HG03045 (cell line): ENCODE data around the gene TEDC2.
"Not testable (repeated sequence)": the region's sequence is repeated elsewhere in the genome, so short reads cannot be mapped to it uniquely, and the experiment has no call there.

Experiments used
- ATAC-seq: cut with Tn5 transposase; IDR thresholded peaks from one replicate; pipeline ENCODE4 v1.9.1; 2021; ENCODE audit warnings: mild to moderate bottlenecking, moderate library complexity; ENCODE audit not compliant: unreplicated experiment

Gene TEDC2

DNA sequence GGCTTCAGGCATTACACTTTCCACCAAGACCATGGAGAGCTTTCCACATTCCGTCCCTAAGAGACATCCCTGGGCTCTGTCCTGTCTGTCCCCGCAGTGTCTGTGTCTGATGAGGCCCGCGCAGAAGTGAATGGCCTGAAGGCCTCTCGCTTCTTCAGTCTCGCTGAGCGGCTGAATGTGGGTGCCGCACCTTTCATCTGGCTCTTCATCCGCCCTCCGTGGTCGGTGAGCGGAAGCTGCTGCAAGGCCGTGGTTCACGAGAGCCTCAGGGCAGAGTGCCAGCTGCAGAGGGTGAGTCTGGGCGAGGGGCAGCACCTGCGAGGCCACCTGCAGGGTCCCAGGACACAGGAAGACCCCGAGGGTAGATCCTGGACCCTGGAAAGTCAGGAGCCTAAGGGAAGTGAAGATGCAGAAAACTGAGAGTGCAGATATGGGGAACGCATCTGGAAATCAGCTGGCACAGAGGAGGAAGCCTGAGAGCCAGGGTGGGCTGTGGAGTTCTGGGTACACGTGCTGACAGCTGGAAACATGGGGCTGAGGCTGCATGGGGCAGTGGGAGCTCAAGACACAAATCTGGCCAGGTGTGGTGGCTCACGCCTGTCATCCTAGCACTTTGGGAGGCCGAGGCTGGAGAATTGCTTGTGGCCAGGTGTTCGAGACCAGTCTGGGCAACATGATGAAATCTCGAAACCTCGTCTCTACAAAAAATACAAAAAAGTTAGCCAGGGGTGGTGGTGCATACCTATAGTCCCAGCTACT, 22.7 kb upstream of the TEDC2 start:
- no peak for ATAC-seq

DNA sequence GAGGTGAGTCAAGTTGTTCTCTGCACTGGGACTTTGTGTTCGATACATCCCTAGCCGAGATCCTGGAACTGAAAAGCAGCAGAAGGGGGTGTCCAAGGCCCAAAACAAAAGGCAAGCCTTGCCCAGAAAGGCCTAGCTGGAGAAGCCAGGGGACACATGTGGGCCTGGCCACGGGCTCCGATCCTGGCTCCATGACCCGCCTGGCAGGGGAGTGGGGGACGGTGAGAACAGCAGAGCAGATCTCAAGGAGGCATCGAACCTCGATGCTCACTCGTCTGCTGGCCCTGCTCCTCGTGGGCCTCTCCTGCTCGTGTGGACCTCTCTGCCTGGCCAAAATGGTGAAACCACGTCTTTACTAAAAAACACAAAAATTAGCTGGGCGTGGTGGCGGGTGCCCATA, 21.8 kb upstream of the TEDC2 start:
- ATAC-seq = no peak

DNA sequence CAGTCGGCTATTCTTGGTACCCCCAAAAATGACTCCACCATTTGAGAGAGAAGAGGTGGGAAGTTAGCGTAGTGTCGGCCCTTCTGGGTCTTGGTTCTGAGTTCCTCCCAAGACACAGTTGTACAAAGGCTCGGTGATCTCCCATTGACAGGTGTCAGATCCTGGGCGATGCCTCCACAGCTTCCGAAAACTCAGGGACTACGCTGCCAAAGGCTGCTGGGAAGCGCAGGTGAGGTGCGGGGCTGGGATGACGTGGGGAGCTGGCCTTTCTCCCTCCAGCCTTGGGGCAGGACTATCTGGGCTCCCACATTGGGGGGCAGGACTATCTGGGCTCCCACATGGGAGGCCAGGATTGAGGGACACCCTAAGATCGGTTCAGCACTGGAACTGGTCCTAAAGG, 20.3 kb upstream of the TEDC2 start:
- ATAC-seq = no peak

DNA sequence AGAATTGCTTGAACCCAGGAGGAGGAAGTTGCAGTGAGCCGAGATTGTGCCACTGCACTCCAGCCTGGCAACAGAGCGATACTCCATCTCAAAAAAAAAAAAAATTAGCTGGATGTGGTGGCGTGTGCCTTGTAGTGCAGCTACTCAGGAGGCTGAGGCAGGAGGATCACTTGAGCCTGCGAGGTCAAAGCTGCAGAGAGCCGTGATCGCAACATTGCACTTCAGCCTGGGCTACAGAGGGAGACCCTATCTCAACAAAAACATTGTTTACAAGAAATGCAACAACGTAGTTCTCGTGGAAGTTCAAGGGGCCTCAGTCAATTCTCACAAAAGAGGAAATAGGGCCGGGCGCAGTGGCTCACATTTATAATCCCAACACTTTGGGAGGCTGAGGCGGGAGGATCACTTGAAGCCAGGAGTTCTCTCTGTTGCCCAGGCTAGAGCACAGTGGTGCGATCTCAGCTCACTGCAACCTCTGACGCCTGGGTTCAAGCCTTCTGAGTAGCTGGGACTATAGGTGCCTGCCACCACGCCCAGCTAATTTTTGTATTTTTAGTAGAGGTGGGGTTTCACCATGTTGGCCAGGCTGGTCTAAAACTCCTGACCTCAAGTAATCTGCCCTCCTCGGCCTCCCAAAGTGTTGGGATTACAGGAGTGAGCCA, 18.6 kb upstream of the TEDC2 start:
- not testable (repeated sequence) for ATAC-seq

DNA sequence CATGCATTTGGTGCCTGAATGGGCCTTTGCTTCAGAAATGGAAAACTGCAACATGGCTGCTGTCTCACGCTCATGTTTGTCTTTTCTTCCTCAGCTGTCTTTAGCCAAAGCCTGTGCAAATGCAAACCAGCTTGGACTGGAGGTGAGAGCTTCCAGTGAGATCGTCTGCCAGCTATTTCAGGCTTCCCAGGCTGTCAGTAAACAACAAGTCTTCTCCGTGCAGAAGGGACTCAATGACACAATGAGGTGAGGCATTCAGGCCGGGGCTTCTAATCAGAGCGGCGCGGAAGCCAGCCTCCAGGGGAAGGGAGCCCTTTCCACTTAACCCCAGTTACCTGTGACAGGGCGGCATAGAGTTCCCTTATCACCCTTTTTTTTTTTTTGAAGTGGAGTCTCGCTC, 16.4 kb upstream of the TEDC2 start:
- no peak for ATAC-seq

DNA sequence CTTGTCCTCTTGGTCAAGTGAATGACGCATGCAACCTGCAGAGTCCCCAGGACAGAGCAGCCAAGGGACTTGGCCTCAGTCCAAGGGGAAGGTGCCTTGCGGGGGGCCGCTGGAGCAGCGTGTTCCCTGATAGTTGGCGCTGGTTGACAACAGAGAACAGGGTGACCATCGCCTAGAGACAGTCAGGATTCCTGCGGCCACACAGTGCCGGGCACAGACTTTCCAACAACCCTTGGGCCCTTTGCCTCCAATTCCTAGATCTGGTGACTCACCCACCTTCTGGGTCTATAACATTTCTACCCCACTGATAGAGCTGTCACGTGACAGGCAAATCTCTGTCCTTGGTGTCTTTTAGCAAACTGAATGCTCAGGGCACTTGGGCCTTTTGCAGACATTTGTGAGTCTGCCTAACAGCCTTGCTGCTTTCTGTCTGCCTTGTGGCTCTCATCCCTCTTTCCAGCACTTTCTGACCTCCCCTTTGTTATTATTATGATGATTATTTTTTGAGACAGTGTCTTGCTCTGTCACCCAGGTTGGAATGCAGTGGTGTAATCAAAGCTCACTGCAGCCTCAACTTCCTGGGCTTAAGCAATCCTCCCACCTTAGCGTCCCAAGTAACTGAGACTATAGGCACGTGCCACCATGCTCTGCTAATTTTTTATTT, 11.9 kb upstream of the TEDC2 start:
- no peak for ATAC-seq

DNA sequence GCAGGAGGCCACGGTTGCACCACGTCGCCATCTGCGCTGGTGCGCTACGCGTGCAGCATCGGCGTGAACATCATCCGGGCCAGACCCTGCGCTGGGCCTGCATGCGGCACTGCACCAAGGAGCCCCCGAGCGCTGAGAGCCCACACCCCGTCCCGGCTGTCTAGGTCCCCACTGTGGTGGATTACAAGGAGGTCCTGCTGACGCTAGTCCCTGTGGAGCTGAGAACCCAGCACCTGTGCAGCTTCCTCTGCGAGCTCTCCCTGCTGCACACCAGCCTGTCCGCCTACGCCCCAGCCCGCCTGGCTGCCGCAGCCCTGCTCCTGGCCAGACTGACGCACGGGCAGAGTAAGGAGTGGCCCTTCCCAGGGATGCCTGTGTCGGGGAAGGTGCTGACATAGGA, 10.8 kb upstream of the TEDC2 start:
- ATAC-seq = no peak

DNA sequence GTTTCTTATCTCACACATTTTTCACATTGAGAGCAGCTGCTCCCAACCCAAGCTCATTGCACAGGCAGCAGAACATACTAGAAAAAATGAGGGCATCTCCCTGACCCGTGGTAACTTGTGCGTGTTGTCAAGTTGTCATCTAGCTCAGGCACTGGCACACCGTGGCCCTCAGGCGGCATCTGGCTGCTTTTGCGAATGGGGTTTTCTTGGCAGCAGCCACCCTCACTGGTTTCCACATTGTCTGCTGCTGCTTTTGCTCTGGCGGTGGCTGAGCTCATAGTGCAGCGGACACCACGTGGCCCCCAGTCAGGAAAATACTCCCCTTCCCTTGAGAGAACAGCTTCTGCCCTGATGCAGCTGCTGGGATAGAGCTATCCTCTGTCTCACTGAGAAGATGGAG, 9.4 kb upstream of the TEDC2 start:
- no peak for ATAC-seq

DNA sequence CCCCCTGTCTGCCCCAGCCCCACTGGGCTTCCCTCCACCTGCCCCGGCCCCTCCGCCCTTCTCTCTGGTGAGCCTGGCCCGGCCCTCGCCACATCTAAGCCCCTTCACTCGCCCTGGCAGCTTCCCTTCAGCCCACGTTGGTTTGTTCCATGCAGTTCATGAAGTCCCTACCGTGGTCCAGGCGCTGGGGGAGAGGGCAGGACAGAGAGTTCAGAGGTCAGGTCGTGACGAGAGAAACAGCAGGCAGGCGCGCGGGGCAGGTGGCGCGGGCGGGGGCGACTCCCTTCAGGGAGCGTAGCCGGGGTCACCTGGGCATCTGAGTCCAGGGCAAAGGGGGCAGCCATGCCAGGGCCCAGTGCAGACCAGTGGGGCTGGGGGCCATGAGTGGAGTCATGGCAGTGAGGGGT, 8.9 kb upstream of the TEDC2 start:
- no peak for ATAC-seq

DNA sequence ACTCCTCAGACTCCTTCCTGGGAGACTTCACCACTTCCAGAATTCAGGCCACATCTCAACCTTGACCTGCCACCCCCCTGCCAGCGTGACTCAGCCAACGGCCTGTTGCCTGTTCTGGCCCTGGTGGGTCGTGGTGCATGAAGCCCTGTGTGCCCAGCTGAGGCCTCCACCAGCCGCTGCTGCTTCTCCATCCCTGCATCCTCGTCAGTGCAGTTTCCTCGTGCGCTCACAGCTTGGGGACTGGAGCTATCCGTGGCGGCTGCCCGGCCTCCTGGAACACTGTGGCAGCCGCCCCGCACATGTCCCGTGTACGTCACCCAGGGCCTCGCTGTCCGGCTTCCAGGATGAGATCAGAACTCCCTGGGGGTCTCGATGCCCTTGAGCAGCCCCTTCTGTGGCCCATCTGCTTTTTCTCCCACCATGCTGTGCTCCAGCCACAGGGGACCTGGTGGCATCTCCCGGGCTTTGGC, 8.0 kb upstream of the TEDC2 start:
- ATAC-seq = no peak

DNA sequence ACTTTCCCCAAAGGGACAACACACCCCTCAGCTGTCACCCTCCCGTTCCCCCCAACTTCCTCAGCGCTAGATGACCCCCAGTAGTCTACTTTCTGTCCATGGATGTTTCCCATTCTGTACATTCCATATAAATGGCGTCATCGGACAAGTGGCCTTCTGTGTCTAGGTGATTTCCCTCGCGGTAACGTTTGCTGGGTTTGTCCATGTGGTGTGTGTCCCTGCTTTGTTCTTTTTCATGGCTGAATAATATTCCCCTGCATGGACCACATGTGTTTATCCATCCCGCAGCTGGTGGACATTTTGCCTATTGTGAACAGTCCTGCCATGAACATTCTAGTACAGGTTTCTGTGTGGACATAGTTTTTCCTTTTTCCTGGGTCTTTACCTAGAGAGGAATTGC, 7.3 kb upstream of the TEDC2 start:
- ATAC-seq = no peak

DNA sequence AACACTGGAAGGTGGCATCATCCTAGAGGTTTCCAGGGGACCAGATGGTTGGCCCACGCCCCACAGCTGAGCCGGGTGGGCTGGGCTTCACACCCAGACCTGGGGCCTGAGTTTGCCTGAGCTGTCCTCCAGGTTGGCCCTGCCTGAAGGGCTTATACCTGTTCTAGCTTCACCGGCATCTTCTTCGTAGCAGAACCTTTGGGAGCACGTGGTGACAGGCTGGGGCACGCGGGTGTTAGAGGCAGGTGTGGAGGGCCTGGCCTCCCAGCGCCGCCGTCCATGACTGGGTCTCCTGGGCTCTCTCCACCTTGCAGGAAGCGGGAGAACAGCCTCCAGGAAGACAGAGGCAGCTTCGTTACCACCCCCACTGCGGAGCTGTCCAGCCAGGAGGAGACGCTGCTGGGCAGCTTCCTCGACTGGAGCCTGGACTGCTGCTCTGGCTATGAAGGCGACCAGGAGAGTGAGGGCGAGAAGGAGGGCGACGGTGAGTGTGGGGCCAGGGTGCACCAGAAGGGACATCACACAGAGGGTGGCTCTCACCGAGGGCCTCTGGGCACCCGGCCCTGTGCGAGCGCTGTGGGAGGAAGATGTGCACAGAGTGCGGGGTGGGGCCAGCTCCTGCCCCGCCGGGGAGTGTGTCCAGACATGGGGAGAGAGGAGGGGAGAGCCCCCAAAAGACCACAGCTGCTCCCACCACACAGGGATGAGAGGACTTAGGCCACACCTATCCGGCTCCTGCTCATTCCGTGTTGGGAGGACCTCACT, 4.6 kb upstream of the TEDC2 start:
- ATAC-seq = no peak

DNA sequence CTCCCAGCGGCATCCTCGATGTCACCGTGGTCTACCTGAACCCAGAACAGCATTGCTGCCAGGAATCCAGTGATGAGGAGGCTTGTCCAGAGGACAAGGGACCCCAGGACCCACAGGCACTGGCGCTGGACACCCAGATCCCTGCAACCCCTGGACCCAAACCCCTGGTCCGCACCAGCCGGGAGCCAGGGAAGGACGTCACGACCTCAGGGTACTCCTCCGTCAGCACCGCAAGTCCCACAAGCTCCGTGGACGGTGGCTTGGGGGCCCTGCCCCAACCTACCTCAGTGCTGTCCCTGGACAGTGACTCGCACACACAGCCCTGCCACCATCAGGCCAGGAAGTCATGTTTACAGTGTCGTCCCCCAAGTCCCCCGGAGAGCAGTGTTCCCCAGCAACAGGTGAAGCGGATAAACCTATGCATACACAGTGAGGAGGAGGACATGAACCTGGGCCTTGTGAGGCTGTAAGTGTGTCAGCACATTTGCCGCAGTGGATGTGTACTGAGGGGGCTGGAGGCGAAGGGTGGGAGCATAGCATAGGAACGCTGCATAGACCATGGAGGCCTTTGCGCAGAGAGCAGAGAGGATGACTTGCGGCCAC, 3.3 kb upstream of the TEDC2 start:
- no peak for ATAC-seq

DNA sequence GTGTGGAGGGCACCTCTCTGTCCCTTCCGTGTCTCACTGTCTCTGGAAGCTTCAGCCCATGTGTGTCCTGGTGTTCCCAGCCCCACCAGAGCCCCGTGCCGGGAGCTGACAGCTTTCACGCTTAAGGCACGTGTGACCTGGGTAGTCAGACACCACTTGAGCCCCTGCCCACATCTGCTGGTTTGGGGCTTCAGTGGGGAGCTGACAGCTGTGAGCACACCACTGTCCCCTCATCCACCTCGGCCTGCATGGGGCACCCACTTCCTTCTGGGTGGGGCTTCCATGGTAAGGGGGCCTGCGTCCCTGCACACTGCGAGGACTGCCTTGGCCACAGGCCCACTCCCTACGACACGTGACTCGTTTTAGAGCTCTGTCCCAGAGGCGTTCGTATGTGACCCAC, 2.6 kb upstream of the TEDC2 start:
- ATAC-seq = no peak

DNA sequence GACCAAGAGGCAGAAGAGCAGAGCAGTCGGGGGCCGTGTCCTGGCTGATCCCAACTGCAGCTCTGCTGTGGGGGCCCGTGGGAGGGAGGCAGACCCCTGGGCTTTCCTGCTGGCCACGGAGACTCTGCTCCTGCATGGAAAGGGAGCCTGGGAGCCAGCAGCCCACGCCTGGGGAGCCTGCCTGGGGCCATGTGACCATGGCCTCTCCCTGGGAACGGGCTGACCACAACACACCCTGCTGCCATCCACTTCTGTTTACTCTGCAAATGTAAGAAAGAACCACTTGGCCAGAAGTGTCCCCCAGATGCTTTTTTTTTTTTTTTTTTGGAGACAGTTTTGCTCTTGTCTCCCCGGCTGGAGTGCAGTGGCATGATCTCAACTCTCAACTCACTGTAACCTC, 2.0 kb upstream of the TEDC2 start:
- no peak for ATAC-seq

DNA sequence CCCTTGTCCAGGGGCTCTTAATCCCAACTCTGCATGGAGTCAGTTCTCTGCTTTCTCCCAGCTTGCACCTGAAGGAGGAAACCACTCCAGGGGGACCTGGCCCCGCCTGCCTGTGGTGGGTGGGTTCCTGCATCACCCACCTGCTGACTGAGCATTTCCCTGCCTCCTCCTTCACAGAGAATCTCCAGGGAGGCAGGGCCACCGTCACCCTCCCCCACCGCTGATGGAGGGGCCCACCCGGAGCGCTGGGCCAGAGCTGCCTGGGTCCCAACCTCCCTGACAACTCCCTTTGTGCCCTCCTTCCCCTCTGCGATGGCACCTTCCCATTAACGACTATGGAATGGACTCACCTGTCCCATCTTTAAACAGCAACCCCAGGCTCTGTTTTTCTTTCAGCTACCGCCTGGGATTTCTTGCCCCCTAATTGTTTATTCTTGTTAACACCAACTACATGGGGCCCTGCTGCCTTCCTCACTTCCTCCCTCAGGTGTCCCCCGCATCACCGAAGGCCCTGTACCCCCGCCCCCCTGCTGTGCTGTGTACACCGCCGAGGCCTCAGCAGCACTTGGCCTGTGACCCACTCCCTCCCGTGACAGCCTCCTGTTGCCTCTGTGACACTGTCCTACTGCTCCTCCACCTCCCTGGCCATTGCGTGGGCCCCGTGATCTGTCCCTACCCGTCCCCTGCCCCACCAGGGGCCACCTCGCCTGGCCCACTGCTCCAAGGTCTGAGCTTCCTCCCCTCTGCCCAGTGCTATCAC, 842 bp upstream of the TEDC2 start:
- no peak for ATAC-seq

DNA sequence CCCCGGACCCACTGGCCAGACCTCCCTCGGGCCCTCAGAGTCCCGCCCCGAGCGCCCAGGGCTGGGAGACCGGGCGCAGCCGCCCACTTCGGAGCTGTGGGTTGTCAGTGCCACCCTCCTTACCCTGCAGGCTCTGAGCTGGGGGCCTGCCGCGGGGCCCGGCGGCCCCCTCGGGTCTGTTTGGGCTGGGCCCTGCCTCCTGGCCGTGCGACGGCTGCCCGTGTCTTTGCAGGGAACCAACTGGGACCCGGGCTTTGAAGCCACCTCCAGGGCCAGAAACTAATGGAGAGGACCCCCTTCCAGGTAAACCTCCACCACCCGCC, 443 bp downstream of the TEDC2 start:
- no peak for ATAC-seq

DNA sequence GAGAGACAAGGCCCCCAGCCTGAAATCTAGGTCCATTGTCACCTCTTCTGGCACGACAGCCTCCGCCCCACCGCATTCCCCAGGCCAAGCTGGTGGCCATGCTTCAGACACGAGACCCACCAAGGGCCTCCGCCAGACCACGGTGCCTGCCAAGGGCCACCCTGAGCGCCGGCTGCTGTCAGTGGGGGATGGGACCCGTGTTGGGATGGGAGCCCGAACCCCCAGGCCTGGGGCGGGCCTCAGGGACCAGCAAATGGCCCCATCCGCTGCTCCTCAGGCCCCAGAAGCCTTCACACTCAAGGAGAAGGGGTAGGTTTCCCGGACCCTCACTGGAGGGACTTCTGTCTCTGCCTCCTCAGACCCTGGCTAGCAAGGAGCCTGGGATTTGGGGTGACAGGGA, 1.0 kb downstream of the TEDC2 start:
- ATAC-seq = no peak

DNA sequence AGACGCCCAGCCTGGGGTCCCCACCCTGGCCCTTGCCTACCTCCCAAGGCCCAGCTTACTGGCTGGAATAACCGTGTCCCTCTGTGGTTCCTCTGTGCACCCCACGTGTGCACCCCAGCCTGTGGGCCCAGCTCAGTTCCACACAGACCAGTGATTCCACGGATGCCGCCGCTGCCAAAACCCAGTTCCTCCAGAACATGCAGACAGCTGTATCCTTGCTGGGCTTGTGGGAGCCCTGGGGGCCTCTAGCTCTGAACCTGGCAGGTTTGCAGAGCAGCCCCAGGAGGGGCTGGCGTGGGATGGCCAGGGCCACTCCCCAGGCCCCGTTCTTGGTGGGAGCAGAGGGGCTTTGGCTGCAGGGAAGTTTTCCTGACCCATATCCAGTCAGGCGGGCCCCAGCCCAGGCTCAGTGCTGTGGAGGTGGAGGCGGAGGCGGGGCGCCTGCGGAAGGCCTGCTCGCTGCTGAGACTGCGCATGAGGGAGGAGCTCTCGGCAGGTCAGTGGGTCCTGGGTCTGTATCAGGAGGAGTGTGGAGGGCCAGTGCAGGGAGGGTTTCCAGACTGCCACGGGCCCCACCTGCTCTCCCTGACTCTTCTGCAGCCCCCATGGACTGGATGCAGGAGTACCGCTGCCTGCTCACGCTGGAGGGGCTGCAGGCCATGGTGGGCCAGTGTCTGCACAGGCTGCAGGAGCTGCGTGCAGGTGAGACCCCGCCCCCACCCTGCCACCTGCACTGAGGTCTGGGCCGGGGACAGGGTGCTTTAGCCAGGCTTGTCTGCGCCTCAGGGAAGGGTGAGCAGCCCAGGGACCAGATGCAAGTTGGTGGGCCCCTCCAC, 2.3 kb downstream of the TEDC2 start:
- no peak for ATAC-seq

DNA sequence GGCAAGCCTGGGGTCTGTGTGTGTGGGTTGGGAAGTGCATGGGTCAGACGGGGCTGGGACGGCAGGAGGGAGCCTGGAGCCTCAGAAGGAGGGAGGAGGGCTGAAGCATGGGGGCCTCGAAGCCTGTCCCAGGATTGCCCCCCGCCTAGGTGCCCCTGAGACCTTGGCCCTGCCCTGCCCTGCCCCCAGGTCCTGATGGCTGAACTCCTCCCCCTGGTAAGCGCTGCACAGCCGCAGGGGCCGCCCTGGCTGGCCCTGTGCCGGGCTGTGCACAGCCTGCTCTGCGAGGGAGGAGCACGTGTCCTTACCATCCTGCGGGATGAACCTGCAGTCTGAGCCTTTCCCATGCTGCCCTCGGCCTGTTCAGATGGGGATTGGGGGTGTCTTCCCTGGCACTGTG, 4.4 kb downstream of the TEDC2 start:
- no peak for ATAC-seq
